IPS-20b (cell line): ENCODE data around the gene GJB2.

Source experiments
- H3K27ac ChIP-seq: one replicate; pipeline ENCODE4 v1.5.1; 2013; ENCODE audit warnings: low read length
- H3K27me3 ChIP-seq: 2 replicates; pipeline ENCODE4 v1.6.1; 2013; ENCODE audit warnings: mild to moderate bottlenecking, low read length, inconsistent platforms; ENCODE audit not compliant: insufficient read depth
- H3K36me3 ChIP-seq: 2 replicates; pipeline ENCODE4 v1.6.1; 2013; ENCODE audit warnings: low read depth, mild to moderate bottlenecking, inconsistent platforms, low read length, moderate library complexity; ENCODE audit not compliant: insufficient read depth
- H3K4me1 ChIP-seq: 2 replicates; pipeline ENCODE4 v1.6.1; 2013; ENCODE audit warnings: mild to moderate bottlenecking, control low read depth, inconsistent platforms, low read length, moderate library complexity; ENCODE audit not compliant: insufficient read depth
- H3K4me3 ChIP-seq: 2 replicates; pipeline ENCODE4 v1.5.1; 2013; ENCODE audit warnings: mild to moderate bottlenecking, low read length, inconsistent platforms
- H3K9ac ChIP-seq: 2 replicates; pipeline ENCODE4 v1.6.1; 2013; ENCODE audit warnings: low read depth, mild to moderate bottlenecking, inconsistent platforms, low read length, moderate library complexity
- H3K9me3 ChIP-seq: 2 replicates; pipeline ENCODE4 v1.6.1; 2013; ENCODE audit warnings: mild to moderate bottlenecking, low read depth, low read length, inconsistent platforms; ENCODE audit not compliant: insufficient read depth

GJB2 gene

GRCh38 chr13:20175907-20176652 lies 16.7 kb downstream of the GJB2 start:
- Histone ChIP-seq H3K9me3 (no peaks in the 10 kb centered on the region), H3K4me3 (no peak overlapping the region), H3K9ac (no peak overlapping the region), H3K27me3 (no peaks in the 10 kb centered on the region; the same call in 1 of the 2 replicates), H3K36me3 (no peaks in the 10 kb centered on the region), H3K27ac (no peak overlapping the region), H3K4me1 (0 out of 2 replicates have a peak, but pooled peaks cover 3% of the 10 kb centered on the region)

DNA sequence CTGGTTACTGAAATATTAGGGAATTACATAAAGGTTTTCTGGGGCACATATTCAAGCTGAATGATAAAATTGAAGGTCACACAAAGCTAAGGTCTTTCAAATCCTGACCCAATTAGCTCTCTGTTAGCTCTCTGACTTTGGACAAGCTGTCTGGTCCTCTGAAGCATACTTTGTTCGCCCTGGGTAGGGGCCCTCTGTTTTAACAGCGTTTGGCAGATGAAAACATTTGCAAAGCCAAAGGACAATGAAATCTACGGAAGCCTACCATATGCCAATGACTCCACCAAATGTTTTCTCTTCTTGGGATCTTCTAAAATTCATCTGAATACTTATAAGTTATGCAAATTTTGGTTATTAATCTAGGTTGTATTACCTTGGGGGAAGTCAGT lies 17.3 kb downstream of the GJB2 start:
- H3K4me1 ChIP-seq, result 0 out of 2 replicates have a peak, but pooled peaks cover 3% of the 10 kb centered on the region
- H3K27me3 ChIP-seq, result no peaks in the 10 kb centered on the region; the same call in 1 of the 2 replicates
- no peaks in the 10 kb centered on the region for H3K36me3 ChIP-seq
- H3K9me3 ChIP-seq, result no peaks in the 10 kb centered on the region
- H3K4me3 ChIP-seq, result no peak overlapping the region
- H3K27ac ChIP-seq, result no peak overlapping the region
- no peak overlapping the region for H3K9ac ChIP-seq

GRCh38 chr13:20174656-20175405 lies 17.9 kb downstream of the GJB2 start:
- no peaks in the 10 kb centered on the region for H3K9me3 ChIP-seq
- H3K27me3 ChIP-seq, result no peaks in the 10 kb centered on the region; the same call in 1 of the 2 replicates
- no peak overlapping the region for H3K9ac ChIP-seq
- H3K4me1 ChIP-seq, result 0 out of 2 replicates have a peak, but pooled peaks cover 3% of the 10 kb centered on the region
- H3K36me3 ChIP-seq, result no peaks in the 10 kb centered on the region
- H3K4me3 ChIP-seq, result no peak overlapping the region
- H3K27ac ChIP-seq, result no peak overlapping the region

DNA sequence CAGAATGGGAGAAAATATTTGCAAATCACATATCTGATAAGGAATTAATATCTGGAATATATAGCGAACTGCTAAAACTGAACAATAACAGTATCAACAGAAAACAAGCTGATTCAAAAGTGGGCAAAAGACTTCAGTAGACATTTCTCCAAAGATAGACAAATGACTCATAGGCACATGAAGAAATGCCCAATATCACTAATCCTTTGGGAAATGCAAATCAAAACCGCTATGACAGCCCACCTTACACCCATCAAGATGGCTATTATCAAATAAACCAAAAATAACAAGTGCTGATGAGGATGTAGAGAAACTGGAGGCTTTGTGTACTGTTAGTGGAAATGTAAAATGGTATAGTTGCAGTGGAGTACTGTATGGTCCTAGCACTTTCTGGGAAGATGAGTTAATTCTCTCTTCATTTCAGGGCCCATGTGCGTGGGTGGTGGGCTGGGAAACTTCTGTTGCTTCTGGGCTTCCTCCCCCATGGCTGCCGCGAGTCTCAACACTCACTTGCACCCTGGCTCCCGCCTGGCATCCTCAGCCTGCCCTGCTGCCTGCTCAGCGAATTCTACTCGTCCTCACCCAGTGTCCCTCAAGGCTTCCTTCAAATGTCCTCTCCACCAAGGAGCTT lies 19.5 kb downstream of the GJB2 start:
- Histone ChIP-seq H3K9ac (no peak overlapping the region), H3K27ac (no peak overlapping the region)

GRCh38 chr13:20171364-20171763 lies 21.4 kb downstream of the GJB2 start:
- Histone ChIP-seq H3K9me3 (no peaks in the 10 kb centered on the region), H3K4me3 (no peak overlapping the region), H3K27me3 (peaks cover 8% of the 10 kb centered on the region; the same call in 1 of the 2 replicates), H3K36me3 (no peaks in the 10 kb centered on the region), H3K9ac (no peak overlapping the region), H3K4me1 (0 out of 2 replicates have a peak, but pooled peaks cover 3% of the 10 kb centered on the region), H3K27ac (no peak overlapping the region)

More for the DNA sequence above, 19.5 kb downstream of the GJB2 start:
- no peaks in the 10 kb centered on the region for H3K9me3 ChIP-seq
- H3K4me1 ChIP-seq, result 0 out of 2 replicates have a peak, but pooled peaks cover 3% of the 10 kb centered on the region
- no peak overlapping the region for H3K4me3 ChIP-seq
- no peaks in the 10 kb centered on the region; the same call in 1 of the 2 replicates for H3K27me3 ChIP-seq
- H3K36me3 ChIP-seq, result no peaks in the 10 kb centered on the region

GRCh38 chr13:20170921-20171320 lies 21.8 kb downstream of the GJB2 start:
- H3K27me3 ChIP-seq, result peaks cover 9% of the 10 kb centered on the region; the same call in 1 of the 2 replicates
- H3K9me3 ChIP-seq, result no peaks in the 10 kb centered on the region
- no peak overlapping the region for H3K27ac ChIP-seq
- no peaks in the 10 kb centered on the region for H3K36me3 ChIP-seq
- 0 out of 2 replicates have a peak, but pooled peaks cover 3% of the 10 kb centered on the region for H3K4me1 ChIP-seq
- H3K4me3 ChIP-seq, result no peak overlapping the region
- no peak overlapping the region for H3K9ac ChIP-seq

- Histone ChIP-seq H3K9me3 (no peaks in the 10 kb centered on the region), H3K36me3 (no peaks in the 10 kb centered on the region), H3K9ac (no peak overlapping the region), H3K27ac (no peak overlapping the region), H3K27me3 (0 out of 2 replicates have a peak, but pooled peaks cover 9% of the 10 kb centered on the region), H3K4me3 (no peak overlapping the region), H3K4me1 (no peaks in the 10 kb centered on the region)
Measured at GRCh38 chr13:20168396-20168795, 24.3 kb downstream of the GJB2 start.

DNA sequence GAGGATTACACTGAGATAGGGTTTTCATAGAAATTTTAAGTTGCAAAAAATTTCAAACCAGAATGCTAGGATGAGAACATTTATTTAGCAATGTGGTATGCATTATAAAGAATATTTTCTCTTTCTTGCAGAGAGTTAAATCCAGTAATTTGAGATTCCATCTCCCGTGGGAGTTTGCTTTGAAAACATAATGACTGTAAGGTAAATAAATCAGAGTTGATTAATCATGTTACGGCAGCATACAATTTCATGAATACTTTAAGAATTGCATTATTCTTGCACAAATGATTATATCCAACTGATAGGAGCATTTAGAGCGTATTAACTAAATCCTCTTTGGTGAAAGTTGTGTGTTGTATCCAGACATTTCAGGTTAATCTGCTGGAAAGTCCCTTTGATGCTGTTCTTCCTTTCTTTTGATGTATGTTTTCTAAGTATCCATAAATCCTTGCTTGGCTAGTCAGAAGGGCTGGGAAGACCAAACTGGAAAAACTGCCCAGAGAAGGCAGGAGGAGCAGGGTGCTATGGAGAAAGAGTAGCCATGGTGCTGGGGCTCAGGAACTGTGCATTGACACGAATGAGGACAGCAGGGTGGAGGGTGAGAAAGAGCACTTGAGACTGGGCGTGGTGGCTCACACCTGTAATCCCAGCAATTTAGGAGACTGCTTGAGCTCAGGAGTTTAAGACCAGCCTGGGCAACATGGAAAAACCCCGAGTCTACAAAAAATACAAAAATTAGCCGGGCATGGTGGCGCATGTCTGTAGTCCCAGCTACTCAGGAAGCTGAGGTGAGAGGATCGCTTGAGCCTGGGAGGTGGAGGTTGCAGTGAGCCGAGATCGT lies 27.1 kb downstream of the GJB2 start:
- Histone ChIP-seq H3K27ac (no peak overlapping the region), H3K27me3 (peaks cover 36% of the 10 kb centered on the region), H3K9me3 (no peaks in the 10 kb centered on the region), H3K9ac (no peak overlapping the region), H3K4me1 (no peaks in the 10 kb centered on the region), H3K36me3 (no peaks in the 10 kb centered on the region), H3K4me3 (no peak overlapping the region)

- peak overlapping the region; percentile 65; the same call in 1 of the 2 replicates for H3K4me3 ChIP-seq
Measured at GRCh38 chr13:20161951-20162300, 30.8 kb downstream of the GJB2 start.

DNA sequence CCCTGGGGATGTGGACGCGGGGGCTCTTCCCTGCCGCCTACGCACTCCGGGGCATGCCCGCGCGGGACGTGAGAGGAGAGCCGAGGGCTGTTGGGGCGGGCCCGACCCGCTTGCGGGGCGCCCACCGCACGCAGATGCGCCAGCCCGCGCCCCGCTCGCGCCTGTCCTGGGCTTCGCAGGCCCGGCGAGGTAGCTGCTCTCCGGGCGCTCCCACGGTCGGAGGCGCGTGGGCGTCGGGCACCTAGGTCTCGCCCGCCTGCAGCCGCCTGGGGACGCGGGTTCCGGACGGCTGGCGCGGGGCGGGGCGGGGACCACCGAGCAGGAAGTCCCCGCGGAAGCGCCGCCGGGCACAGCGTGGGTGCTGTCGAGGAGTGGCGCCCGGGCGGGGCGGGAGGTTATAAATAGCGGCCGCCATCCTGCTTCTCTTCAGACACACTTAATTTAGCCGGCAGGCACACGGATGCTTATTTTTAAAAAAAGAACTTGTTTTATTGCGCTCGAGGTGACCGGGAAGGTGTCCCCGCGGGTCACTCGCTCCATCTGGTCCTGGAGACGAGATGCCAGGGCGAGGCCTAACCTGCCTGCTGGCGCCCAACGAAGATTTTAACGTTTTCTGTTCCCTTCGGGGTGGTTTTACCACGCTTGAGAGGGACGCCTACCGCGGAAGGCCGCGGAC lies 31.3 kb downstream of the GJB2 start:
- no peaks in the 10 kb centered on the region for H3K9me3 ChIP-seq
- H3K4me3 ChIP-seq, result peak overlapping the region; percentile 65; the same call in 1 of the 2 replicates
- H3K9ac ChIP-seq, result no peak overlapping the region
- peaks cover 7% of the 10 kb centered on the region; the same call in 1 of the 2 replicates for H3K4me1 ChIP-seq
- no peaks in the 10 kb centered on the region for H3K36me3 ChIP-seq
- H3K27ac ChIP-seq, result no peak overlapping the region
- H3K27me3 ChIP-seq, result peaks cover 71% of the 10 kb centered on the region

More at GRCh38 chr13:20161951-20162300, 30.8 kb downstream of the GJB2 start:
- Histone ChIP-seq H3K27me3 (peaks cover 71% of the 10 kb centered on the region), H3K4me1 (peaks cover 4% of the 10 kb centered on the region; the same call in 1 of the 2 replicates), H3K9me3 (no peaks in the 10 kb centered on the region), H3K9ac (no peak overlapping the region), H3K27ac (no peak overlapping the region), H3K36me3 (no peaks in the 10 kb centered on the region)
